ENCODE data around the gene PTH1R. TPM values are rescaled to one million over a fixed set of nuclear protein-coding genes. Genes with fewer than 3 reads are reported as not detected.

PTH1R gene
- total RNA-seq, 1 donor from 2014 or later: 12.9 TPM

- no peak for DNase-seq (ENCODE audit: low spot score)
Observed at GRCh38 chr3:46864061-46864881, 13.2 kb upstream of the PTH1R start.

DNA sequence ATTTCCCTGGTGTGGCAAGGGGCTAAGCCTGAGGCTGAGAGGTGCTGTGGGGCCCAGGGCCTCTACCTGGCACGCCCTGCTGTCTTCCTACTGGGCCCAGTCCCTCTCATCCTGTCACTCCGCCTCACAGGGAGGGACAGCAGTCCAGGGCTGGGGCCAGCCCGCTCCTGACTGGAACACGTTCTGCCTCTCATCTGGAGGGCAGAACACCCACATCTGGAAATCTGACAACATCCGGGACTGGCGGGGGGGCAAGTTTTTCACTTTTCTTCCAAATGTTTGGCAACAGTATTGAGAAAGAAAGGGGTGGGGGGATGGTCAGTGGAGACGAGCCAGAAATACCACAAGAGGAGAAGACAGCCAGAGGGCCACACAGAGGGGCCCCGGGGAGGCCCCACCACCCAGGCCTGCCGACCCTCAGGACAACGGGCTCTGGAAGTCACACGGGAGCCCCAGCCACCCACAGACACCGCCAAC is 12.5 kb upstream of the PTH1R start:
- DNase-seq (ENCODE audit: low spot score): no peak

- DNase-seq (ENCODE audit: low spot score): no peak
Observed at GRCh38 chr3:46865546-46865945, 12.0 kb upstream of the PTH1R start.

DNA sequence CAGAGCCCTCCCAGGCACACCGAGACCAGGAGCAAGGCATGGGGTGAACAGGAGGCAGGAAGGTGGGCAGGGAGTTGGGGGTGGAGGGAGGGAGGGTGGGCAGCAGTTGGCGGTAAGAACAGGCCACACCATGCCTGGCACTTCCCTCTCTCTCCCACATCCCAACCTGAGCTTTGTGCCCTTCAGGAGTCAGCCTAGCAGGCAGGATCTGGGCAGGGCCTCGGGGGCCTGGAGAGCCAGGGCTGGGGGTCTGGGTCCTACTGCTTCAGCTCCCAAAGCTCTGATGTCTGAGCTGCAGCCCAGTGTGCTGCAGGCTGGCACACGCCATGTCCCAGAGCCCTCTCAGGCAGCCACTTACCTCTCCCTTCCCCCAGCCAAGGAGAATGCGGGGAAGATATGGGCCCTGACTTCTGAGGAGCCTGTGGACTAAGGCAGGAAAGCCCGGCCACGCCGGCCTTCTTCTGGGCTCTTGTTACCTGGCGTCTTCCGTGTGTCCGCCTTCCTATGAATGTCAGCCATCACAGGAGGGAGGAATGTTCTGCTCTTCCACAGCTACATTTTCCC is 11.4 kb upstream of the PTH1R start:
- DNase-seq (ENCODE audit: low spot score): no peak

DNA sequence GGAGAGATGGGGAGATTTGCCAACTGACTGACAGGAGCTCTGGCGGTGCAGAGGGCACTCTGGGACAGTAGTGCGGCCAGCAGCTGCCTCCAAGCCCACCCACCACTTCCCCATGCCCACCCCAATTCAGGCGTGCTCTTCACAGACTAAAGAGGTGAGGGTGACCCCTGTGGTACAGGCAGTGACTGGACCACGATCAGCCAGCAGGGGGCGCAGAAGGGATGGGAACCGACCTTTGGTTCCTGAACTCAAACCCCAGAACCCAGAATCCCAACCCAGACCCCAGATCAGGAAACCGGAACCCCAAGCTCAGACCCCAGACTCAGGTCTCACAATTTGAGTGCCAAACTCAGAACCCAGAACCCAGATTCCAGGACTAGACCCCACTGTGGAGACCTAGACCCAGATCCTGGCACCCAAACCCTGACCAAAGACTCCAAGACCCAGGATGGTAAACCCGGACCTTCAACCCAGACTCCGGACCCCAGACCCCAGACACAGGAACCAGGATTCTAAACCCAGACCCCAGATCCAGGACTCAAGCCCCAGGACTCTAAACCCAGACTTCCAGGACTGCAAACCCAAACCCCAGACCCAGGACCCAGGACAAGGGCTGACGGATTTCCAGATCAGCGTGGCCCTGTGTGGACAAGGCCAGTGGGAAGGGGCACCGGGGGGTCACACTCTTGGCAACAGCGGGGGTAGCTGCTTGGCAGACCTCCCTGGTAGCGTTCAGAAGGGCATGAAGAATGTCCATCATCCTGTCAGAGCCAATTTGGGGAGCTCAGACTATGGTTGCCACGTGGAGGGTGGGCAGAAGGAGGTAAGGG is 10.6 kb upstream of the PTH1R start:
- DNase-seq (ENCODE audit: low spot score): peak; percentile 88

DNA sequence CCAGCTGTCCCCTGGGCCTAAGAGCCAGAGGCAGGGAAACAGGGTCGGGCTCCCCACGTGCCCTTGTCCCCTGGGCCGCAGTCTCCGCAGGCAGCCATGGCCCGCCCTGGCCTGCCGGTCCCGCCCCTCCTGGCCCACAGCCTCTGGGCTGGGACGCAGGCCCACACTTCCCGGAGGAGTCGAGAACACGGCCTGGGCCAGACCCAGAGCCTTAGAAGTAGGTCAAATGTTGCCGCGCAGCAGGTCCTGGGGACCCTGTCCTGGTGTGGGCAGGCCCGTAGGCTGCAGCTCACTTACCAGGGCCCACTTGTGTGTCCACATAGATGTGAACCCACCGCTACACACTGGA is 10.0 kb upstream of the PTH1R start:
- peak; percentile 84 for DNase-seq (ENCODE audit: low spot score)

DNA sequence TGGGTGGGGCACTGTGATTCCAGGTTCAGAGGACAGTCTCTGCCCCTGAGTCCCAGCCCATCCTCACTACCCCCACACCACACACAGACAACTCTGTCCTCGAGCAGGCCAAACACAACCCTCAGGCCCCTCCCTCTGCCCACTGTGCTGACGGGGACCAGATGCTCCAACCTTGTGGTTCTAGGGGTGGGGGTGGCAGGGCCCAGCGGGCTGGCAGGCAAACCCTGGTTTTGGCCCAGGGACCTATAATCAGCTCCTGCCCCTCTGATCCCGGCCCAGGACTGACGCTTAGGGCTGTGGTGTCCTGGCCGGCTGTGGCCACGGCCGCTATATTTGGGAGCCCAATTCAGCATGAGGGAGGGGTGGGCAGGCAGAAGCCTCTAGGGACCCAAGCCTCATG is 9.2 kb upstream of the PTH1R start:
- DNase-seq (ENCODE audit: low spot score): no peak

DNA sequence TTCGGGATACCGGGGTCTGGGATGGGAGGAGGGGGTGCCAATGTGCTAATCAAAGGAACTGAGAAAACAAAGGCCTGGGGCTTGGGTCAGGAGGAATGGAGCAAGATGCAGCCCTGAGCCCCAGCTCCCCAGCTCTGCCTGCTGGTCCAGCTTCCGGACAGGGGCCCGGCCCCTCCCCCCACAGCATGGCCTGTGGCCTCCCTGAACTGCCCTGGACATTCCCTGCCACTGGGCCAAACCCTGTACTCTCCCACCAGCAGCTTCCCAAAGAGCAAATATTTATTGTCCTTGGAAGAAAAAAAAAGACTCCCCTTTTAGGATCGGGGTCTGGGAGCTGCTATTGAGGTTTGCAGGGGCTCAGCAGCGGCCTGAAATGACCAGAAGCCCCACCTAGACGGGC is 8.6 kb upstream of the PTH1R start:
- DNase-seq (ENCODE audit: low spot score): no peak

- DNase-seq (ENCODE audit: low spot score): no peak
Observed at GRCh38 chr3:46869440-46869839, 8.1 kb upstream of the PTH1R start.

GRCh38 chr3:46870651-46871050 is 6.9 kb upstream of the PTH1R start:
- no peak for DNase-seq (ENCODE audit: low spot score)

DNA sequence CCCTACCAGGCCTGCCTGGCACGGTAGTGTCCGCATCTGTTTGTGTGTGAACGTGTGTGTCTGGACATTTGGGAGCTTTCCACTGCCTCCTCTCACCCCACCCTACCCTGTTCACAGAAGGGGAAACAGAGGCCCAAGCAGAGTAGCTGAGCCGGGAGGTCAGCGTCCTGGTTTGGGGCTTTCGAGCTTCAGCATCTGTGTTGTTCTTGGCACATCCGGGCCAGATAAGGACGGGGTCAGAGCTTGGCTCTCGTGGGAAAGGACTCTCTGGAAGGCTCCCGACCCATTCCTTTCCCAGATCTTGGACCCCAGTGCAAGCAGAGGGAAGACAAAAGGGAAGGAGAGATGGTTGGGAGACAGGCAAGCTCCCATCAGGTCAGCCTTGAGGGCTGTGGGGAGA is 6.3 kb upstream of the PTH1R start:
- no peak for DNase-seq (ENCODE audit: low spot score)

DNA sequence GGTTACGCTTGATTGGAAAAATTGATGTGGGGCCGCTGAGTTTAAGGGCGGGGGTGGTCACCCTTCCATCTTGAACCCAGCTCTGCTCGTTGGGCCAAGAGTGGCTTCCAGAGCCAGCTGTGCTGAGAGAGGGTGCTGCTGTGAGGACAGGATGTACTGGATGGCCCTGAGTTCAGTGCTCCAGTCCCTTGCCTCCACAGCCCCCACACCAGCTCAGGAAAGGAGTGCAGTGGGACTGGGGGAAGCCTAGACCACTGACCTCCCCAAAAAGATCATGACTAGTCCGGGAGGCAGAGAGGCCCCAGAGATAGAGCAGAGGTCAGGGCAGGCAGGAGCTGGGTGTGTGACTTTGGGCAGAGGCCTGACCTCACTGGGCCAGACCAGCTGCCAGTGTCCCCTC is 4.0 kb upstream of the PTH1R start:
- DNase-seq (ENCODE audit: low spot score): no peak

DNA sequence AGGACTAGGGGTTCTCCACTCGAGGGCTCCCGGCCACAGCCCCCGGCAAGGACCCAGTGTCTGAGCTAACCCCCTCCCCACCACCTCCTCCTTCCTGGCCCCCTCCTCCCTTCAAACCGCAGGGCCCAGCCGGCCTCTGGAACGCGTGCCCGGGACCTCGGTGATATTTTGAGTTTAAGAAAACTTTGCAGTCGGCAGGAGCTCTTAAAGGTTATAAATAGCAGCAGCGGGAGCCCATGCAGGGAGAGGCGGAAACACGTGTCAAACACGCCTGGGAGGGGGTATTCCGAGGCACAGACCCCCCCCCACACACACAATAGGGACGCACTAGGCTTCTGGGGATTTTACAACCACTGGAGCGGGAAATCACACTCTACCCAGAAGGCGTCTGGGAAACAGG is 3.1 kb upstream of the PTH1R start:
- no peak for DNase-seq (ENCODE audit: low spot score)

DNA sequence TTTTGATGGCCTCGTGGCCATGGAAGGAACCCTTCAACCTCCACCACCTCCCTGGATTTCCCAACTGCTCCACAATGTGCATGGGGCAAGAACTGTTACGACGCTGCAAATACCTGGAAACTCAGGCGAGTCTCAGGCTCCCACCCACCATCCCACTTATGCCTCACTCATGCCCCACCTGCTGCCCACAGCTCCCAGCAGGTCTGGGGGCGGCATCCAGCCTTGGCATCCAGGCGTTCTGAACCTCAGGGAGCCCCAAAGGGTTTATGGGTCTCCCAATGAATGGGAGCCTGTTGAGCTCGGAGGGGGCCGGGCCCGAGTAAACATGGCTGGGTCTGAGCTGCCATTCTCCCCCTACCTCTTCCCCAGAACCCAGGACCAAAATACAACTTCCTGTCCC is 2.0 kb upstream of the PTH1R start:
- no peak for DNase-seq (ENCODE audit: low spot score)

- DNase-seq (ENCODE audit: low spot score): no peak
Observed at GRCh38 chr3:46876313-46877300, 914 bp upstream of the PTH1R start.

DNA sequence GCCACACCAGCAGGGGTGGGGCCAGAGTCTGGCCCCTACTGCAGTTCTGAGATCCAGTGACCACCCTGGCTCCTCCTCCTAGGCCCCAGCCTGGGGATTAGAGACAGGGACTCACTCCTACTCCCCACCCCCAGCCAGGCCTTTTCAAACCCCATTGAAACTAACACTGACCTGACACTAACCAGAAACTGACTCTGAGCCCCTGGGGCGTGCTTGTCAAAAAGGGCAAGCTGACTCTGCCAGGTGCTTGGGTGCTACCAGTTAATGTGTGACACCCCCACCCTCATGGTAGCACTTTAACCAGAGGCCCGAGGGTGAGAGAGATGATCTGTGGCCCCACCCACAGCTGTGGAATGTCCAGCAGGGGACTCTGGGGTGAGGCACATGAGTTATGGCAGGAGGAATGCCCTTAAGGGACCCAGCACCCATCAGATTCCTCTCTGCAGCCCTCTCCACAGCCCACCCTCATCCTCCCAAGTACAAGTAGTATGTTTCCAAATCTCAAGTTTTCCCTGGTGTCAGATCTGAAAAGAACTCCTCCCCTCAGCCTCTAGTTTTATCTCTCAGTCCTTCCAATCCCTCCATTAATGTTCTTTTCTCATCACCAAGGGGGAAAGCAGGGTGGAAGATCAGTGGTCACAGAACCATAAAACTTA is 1.4 kb downstream of the PTH1R start:
- no peak for DNase-seq (ENCODE audit: low spot score)

DNA sequence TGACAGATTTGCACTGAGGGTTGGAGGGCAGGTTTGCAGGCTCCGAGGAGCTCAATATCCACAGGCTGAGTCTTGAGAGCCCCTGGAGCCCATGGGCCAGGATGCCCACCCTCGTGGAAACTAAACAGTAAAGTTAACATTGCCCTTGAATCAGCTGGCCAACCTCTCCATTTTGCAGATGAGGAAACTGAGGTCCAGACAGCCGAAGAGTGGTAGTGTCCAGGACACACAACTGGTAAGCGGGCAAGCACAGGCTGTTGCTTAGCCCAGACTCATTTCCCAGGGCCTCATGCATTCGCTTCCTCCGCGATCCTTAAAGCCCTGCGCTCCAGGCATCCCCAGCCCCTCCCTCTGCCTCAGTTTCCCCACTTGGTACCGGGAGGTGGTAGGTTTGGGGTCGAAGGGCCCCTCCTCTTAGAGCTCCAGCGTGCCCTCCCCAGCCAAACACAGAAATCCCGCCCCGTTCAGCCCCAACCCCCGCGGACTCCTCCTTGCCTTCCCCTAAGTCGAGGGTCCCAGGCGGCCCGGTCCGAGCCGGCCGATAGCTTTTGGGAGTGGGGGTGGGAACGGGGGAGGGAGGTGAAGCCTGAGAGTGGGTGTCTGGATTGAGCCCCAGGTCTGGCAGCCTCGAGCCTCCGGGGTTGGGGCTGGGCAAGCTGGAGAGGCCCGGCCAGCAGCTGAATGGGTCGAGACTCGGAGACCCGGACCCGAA is 3.5 kb downstream of the PTH1R start:
- no peak for DNase-seq (ENCODE audit: low spot score)

- DNase-seq (ENCODE audit: low spot score): no peak
Observed at GRCh38 chr3:46881596-46882376, 4.3 kb downstream of the PTH1R start.

GRCh38 chr3:46882377-46883053 is 5.0 kb downstream of the PTH1R start:
- no peak for DNase-seq (ENCODE audit: low spot score)

All from ureter (tissue), 1 donor.